HL-60 (cell line): Measurements from ENCODE around the gene DCUN1D3.
"Not testable (repeated sequence)": the region's sequence is repeated elsewhere in the genome, so short reads cannot be mapped to it uniquely, and the experiment has no call there.

Experiments
- DNase-seq, 2 experiments: peaks; one replicate each; pipeline ENCODE4 v3.0.0-alpha.2; 2010 to 2020; ENCODE audit warnings: low read depth in 1 of 2, low spot score in 1 of 2
- H3K27ac ChIP-seq: fragments of 250-450 bp; sonication (Bioruptor Pico); replicated peaks from 2 replicates; pipeline ENCODE4 v1.5.1; 2020; ENCODE audit warnings: mild to moderate bottlenecking, moderate library complexity
- H3K27me3 ChIP-seq: fragments of 250-450 bp; sonication (Bioruptor Pico); 2 replicates; pipeline ENCODE4 v1.5.1; 2021; ENCODE audit warnings: mild to moderate bottlenecking, moderate library complexity; ENCODE audit not compliant: insufficient read depth, poor library complexity, severe bottlenecking
- H3K4me3 ChIP-seq: replicated peaks from 2 replicates; pipeline ENCODE4 v1.5.1; 2011; ENCODE audit warnings: mild to moderate bottlenecking, control low read depth, low read length; ENCODE audit not compliant: insufficient read depth
- GABPA ChIP-seq: IDR thresholded peaks from 2 replicates; pipeline ENCODE4 v1.6.1; 2012; ENCODE audit warnings: low read depth
- POLR2AphosphoS5 ChIP-seq: IDR thresholded peaks from 2 replicates; pipeline ENCODE4 v1.6.1; 2012; ENCODE audit warnings: low read depth
- SPI1 ChIP-seq: IDR thresholded peaks from 2 replicates; pipeline ENCODE4 v1.6.1; 2012; ENCODE audit warnings: low read depth, mild to moderate bottlenecking, borderline replicate concordance
- TF ChIP-seq, protein P1 (sequence below): IDR thresholded peaks from 2 replicates; pipeline ENCODE4 v1.6.1; 2012; ENCODE audit warnings: low read depth; ENCODE audit not compliant: insufficient replicate concordance
- TF ChIP-seq, protein P2 (sequence below): IDR thresholded peaks from one replicate; pipeline ENCODE4 v1.5.1; 2011; ENCODE audit warnings: low read length, control low read depth, inconsistent platforms; ENCODE audit not compliant: insufficient read depth

DCUN1D3 gene

DNA sequence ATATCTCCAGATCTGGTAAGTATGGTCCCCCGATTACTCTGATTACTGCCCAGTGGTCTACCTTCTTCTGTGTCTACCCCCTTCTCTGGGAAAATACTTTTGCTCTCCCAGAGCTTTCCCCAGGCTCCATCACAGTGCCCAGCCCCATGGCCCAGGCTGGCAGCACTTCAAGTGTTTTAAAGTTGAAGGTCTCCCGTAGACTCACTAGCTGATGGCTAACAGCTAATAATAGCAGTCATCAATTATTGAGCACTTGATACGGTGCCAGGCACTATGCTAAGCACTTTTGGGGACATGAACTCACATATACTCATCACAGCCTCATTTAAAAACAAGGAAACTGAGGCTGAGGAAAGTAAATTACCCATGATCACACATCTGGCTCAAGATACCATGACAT, 33.4 kb downstream of the DCUN1D3 start:
- no peak overlapping the region for H3K4me3 ChIP-seq
- TF ChIP-seq, protein P1, sequence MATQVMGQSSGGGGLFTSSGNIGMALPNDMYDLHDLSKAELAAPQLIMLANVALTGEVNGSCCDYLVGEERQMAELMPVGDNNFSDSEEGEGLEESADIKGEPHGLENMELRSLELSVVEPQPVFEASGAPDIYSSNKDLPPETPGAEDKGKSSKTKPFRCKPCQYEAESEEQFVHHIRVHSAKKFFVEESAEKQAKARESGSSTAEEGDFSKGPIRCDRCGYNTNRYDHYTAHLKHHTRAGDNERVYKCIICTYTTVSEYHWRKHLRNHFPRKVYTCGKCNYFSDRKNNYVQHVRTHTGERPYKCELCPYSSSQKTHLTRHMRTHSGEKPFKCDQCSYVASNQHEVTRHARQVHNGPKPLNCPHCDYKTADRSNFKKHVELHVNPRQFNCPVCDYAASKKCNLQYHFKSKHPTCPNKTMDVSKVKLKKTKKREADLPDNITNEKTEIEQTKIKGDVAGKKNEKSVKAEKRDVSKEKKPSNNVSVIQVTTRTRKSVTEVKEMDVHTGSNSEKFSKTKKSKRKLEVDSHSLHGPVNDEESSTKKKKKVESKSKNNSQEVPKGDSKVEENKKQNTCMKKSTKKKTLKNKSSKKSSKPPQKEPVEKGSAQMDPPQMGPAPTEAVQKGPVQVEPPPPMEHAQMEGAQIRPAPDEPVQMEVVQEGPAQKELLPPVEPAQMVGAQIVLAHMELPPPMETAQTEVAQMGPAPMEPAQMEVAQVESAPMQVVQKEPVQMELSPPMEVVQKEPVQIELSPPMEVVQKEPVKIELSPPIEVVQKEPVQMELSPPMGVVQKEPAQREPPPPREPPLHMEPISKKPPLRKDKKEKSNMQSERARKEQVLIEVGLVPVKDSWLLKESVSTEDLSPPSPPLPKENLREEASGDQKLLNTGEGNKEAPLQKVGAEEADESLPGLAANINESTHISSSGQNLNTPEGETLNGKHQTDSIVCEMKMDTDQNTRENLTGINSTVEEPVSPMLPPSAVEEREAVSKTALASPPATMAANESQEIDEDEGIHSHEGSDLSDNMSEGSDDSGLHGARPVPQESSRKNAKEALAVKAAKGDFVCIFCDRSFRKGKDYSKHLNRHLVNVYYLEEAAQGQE, result no peak
- TF ChIP-seq, protein P2, sequence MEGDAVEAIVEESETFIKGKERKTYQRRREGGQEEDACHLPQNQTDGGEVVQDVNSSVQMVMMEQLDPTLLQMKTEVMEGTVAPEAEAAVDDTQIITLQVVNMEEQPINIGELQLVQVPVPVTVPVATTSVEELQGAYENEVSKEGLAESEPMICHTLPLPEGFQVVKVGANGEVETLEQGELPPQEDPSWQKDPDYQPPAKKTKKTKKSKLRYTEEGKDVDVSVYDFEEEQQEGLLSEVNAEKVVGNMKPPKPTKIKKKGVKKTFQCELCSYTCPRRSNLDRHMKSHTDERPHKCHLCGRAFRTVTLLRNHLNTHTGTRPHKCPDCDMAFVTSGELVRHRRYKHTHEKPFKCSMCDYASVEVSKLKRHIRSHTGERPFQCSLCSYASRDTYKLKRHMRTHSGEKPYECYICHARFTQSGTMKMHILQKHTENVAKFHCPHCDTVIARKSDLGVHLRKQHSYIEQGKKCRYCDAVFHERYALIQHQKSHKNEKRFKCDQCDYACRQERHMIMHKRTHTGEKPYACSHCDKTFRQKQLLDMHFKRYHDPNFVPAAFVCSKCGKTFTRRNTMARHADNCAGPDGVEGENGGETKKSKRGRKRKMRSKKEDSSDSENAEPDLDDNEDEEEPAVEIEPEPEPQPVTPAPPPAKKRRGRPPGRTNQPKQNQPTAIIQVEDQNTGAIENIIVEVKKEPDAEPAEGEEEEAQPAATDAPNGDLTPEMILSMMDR, result no peak
- TF ChIP-seq GABPA (no peak), SPI1 (no peak), POLR2AphosphoS5 (no peak)
- H3K27ac ChIP-seq, result no peak overlapping the region
- DNase-seq, result no peak
- no peaks in the 10 kb centered on the region for H3K27me3 ChIP-seq

DNA sequence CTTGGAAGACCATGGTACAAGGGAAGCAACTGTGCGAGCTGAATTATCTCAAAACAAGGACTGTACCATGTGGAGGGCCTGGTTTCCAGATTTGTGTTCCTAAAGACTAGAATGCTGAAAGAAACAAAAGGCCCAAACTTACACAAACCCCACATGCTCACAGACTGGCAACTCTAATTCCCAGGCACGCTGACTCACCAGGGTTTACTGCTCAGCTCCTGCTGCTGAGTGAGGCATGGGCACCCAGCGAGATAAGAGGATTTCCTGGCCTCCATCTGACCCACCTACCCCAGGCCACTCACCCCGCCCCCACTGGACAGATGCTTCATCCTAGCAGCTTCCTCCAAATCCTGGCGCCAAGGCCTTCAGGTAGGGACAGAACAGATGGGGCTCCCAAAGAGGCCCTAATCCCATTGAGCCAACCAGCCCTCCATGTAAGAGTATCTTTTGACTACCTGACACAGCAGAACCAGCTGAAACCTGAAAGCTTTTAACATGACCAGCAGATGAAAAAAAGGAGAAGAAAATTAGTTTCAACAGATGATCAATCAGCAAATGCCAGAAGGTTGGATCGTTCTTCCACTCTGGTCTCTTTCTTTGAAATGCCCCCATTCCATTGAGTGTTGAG, 33.9 kb downstream of the DCUN1D3 start:
- DNase-seq, result no peak
- Histone ChIP-seq H3K4me3 (no peak overlapping the region), H3K27ac (no peak overlapping the region), H3K27me3 (no peaks in the 10 kb centered on the region)
- no peak for TF ChIP-seq SPI1
- no peak for TF ChIP-seq POLR2AphosphoS5
- TF ChIP-seq, protein P2, result no peak

DNA sequence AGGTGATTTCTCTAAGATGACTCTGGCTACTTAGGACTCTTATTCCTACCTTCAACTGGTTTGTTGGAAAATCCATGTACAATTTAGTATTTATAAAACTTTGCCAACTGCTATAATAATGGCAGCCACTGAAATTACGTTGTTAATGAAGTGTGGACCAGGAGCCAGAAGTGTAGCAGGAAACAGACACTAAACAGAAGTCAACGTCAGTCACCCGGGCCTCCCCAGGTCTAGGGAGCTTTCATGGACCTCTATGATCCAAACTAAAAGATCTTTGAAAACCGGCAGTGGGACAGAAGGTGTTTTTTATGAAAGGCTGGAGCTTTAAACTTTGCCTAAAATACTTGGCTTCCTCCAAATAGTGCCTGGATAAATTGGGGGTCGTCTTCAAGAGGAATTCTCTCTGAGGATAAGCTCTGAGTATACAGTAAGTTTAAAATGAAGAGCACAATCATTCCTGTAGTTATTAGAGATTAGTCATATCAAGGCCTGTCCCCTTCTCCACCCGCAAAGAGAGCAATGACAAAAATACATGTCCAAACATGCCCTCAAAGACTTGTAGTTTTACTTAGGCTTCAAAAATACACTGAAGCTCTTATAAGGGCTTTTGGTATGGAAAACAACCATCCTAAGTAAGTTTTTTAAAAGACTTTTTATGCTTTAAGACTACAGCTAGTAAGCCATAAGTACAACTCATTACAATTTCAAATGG, 34.6 kb downstream of the DCUN1D3 start:
- H3K4me3 ChIP-seq, result no peak overlapping the region
- no peak overlapping the region for H3K27ac ChIP-seq
- no peaks in the 10 kb centered on the region for H3K27me3 ChIP-seq
- TF ChIP-seq, protein P1, result no peak
- no peak for TF ChIP-seq POLR2AphosphoS5
- TF ChIP-seq, protein P2, result no peak
- TF ChIP-seq SPI1, result no peak
- TF ChIP-seq GABPA, result no peak
- DNase-seq, result no peak

DNA sequence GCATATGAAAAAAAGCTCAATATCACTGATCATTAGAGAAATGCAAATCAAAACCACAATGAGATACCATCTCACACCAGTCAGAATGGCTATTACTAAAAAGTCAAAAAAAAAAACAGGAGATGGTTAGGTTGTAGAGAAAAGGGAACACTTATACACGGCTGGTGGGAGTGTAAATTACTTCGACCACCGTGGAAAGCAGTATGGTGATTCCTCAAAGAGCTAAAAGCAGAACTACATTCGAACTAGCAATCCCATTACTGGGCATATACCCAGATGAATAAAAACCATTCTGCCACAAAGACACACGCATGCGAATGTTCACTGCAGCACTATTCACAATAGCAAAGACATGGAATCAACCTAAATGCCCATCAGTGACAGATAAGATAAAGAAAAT, 35.8 kb downstream of the DCUN1D3 start:
- H3K27me3 ChIP-seq, H3K4me3 ChIP-seq, H3K27ac ChIP-seq, DNase-seq: not testable (repeated sequence)
